Body of pancreas (tissue), 4 donors: Measurements from ENCODE around the gene ME1.

ENCODE experiments used
- POLR2A ChIP-seq, 3 donors: fragments of 450-650 bp; IDR thresholded peaks; one replicate each; pipeline ENCODE4 v1.6.1; 2016; ENCODE audit warnings: antibody characterized with exemption in 3 of 3, mild to moderate bottlenecking in 2 of 3
- TF ChIP-seq, protein P1 (sequence below), 7 experiments: fragments of 450-650 bp in 4 of 7; fragments of 200-600 bp in 3 of 7; sonication (generic) in 3 of 7; IDR thresholded peaks; one replicate each; pipeline ENCODE4 v1.5.1; 2016 to 2019; ENCODE audit warnings: antibody characterized with exemption in 7 of 7

DNA sequence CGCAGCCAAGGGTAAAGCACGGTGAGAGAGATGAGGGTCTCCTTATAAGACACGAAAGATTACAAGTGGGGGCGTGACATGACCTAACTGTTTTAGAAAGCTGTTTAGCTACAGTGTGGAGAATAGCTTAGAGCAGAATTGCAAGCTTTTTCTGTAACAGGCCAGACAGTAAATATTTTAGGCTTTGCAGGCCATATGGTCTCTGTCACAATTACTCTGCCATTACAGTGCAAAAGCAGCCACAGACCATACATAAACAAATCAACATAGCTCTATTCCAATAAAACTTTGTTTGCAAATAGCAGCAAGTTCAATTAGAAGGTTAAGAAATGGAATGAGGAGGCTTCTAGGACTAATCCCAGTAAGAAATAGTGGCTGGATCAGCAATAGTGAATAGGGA lies 254.6 kb downstream of the ME1 start:
- TF ChIP-seq, protein P1, sequence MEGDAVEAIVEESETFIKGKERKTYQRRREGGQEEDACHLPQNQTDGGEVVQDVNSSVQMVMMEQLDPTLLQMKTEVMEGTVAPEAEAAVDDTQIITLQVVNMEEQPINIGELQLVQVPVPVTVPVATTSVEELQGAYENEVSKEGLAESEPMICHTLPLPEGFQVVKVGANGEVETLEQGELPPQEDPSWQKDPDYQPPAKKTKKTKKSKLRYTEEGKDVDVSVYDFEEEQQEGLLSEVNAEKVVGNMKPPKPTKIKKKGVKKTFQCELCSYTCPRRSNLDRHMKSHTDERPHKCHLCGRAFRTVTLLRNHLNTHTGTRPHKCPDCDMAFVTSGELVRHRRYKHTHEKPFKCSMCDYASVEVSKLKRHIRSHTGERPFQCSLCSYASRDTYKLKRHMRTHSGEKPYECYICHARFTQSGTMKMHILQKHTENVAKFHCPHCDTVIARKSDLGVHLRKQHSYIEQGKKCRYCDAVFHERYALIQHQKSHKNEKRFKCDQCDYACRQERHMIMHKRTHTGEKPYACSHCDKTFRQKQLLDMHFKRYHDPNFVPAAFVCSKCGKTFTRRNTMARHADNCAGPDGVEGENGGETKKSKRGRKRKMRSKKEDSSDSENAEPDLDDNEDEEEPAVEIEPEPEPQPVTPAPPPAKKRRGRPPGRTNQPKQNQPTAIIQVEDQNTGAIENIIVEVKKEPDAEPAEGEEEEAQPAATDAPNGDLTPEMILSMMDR (IDR thresholded peaks at IDR 0.05): no peak
- TF ChIP-seq POLR2A (IDR thresholded peaks at IDR 0.05): no peak
